HEK293 (cell line): ENCODE measurements around the gene SRL.
A peak's percentile ranks its signal among the peaks of the same experiment; 100 is the strongest.

Experiments
- GLI4 ChIP-seq: fragments of 450-650 bp; formaldehyde crosslinking; IDR thresholded peaks from 2 replicates; pipeline ENCODE4 v1.5.1; 2016; ENCODE audit warnings: missing biosample characterization, missing genetic modification characterization
- KLF10 ChIP-seq: fragments of 450-650 bp; IDR thresholded peaks from 2 replicates; pipeline ENCODE4 v1.5.1; 2018; ENCODE audit warnings: missing biosample characterization, mild to moderate bottlenecking, missing genetic modification characterization
- PBX3 ChIP-seq: sonication (generic); formaldehyde crosslinking; IDR thresholded peaks from 2 replicates; pipeline ENCODE4 v1.8.1; 2022; ENCODE audit warnings: mild to moderate bottlenecking, moderate library complexity, missing genetic modification reagents
- PRDM10 ChIP-seq: fragments of 450-650 bp; formaldehyde crosslinking; IDR thresholded peaks from 2 replicates; pipeline ENCODE4 v1.5.1; 2016; ENCODE audit warnings: missing biosample characterization, missing genetic modification characterization
- SCRT1 ChIP-seq: fragments of 450-650 bp; formaldehyde crosslinking; IDR thresholded peaks from 2 replicates; pipeline ENCODE4 v1.5.1; 2016; ENCODE audit warnings: missing biosample characterization, missing genetic modification characterization, borderline replicate concordance
- TSHZ1 ChIP-seq: fragments of 450-650 bp; formaldehyde crosslinking; IDR thresholded peaks from 2 replicates; pipeline ENCODE4 v1.5.1; 2016; ENCODE audit warnings: missing biosample characterization, missing genetic modification characterization, borderline replicate concordance
- ZBTB17 ChIP-seq: fragments of 450-650 bp; formaldehyde crosslinking; IDR thresholded peaks from 2 replicates; pipeline ENCODE4 v1.5.1; 2016; ENCODE audit warnings: missing biosample characterization, missing genetic modification characterization
- ZBTB21 ChIP-seq: fragments of 450-650 bp; formaldehyde crosslinking; IDR thresholded peaks from 2 replicates; pipeline ENCODE4 v1.5.1; 2017; ENCODE audit warnings: missing biosample characterization, missing genetic modification characterization
- ZBTB44 ChIP-seq: fragments of 450-650 bp; IDR thresholded peaks from 2 replicates; pipeline ENCODE4 v1.5.1; 2018; ENCODE audit warnings: missing biosample characterization, mild to moderate bottlenecking, missing genetic modification characterization
- ZNF169 ChIP-seq: fragments of 450-650 bp; formaldehyde crosslinking; IDR thresholded peaks from 2 replicates; pipeline ENCODE4 v1.5.1; 2016; ENCODE audit warnings: missing biosample characterization, missing genetic modification characterization
- ZNF214 ChIP-seq: fragments of 450-650 bp; formaldehyde crosslinking; IDR thresholded peaks from 2 replicates; pipeline ENCODE4 v1.5.1; 2017; ENCODE audit warnings: missing biosample characterization, mild to moderate bottlenecking, missing genetic modification characterization, borderline replicate concordance
- ZNF239 ChIP-seq: fragments of 450-650 bp; formaldehyde crosslinking; IDR thresholded peaks from 2 replicates; pipeline ENCODE4 v1.5.1; 2016; ENCODE audit warnings: missing biosample characterization, missing genetic modification characterization
- ZNF280D ChIP-seq: fragments of 450-650 bp; formaldehyde crosslinking; IDR thresholded peaks from 2 replicates; pipeline ENCODE4 v1.5.1; 2016; ENCODE audit warnings: missing biosample characterization, missing genetic modification characterization
- ZNF335 ChIP-seq: fragments of 450-650 bp; formaldehyde crosslinking; conservative IDR thresholded peaks from 2 replicates; pipeline ENCODE4 v1.5.1; 2016; ENCODE audit warnings: missing biosample characterization, missing genetic modification characterization
- ZNF416 ChIP-seq: fragments of 450-650 bp; formaldehyde crosslinking; IDR thresholded peaks from 2 replicates; pipeline ENCODE4 v1.5.1; 2016; ENCODE audit warnings: missing biosample characterization, missing genetic modification characterization
- ZNF513 ChIP-seq: fragments of 450-650 bp; IDR thresholded peaks from 2 replicates; pipeline ENCODE4 v1.5.1; 2018; ENCODE audit warnings: missing biosample characterization, missing genetic modification characterization
- ZNF544 ChIP-seq: fragments of 450-650 bp; formaldehyde crosslinking; IDR thresholded peaks from 2 replicates; pipeline ENCODE4 v1.5.0; 2017; ENCODE audit warnings: missing biosample characterization, missing genetic modification characterization
- ZNF585B ChIP-seq: fragments of 450-650 bp; formaldehyde crosslinking; IDR thresholded peaks from 2 replicates; pipeline ENCODE4 v1.5.1; 2016; ENCODE audit warnings: missing biosample characterization, missing genetic modification characterization
- ZNF596 ChIP-seq: fragments of 450-650 bp; IDR thresholded peaks from 2 replicates; pipeline ENCODE4 v1.5.0; 2018; ENCODE audit warnings: missing biosample characterization, mild to moderate bottlenecking, missing genetic modification characterization, moderate library complexity
- ZNF610 ChIP-seq: fragments of 450-650 bp; formaldehyde crosslinking; IDR thresholded peaks from 2 replicates; pipeline ENCODE4 v1.5.1; 2016; ENCODE audit warnings: missing biosample characterization, missing genetic modification characterization, borderline replicate concordance
- ZNF624 ChIP-seq: fragments of 450-650 bp; formaldehyde crosslinking; IDR thresholded peaks from 2 replicates; pipeline ENCODE4 v1.5.1; 2017; ENCODE audit warnings: missing biosample characterization, missing genetic modification characterization
- ZNF747 ChIP-seq: fragments of 450-650 bp; formaldehyde crosslinking; IDR thresholded peaks from 2 replicates; pipeline ENCODE4 v1.5.1; 2016; ENCODE audit warnings: missing biosample characterization, missing genetic modification characterization
- ZNF791 ChIP-seq: fragments of 450-650 bp; formaldehyde crosslinking; IDR thresholded peaks from 2 replicates; pipeline ENCODE4 v1.5.1; 2016; ENCODE audit warnings: missing biosample characterization, missing genetic modification characterization

The SRL gene

GRCh38 chr16:4244254-4245076 lies 2.6 kb upstream of the SRL start (continued):
- TF ChIP-seq ZNF280D (tag by site-specific recombination) (no peak), ZBTB17 (tag by site-specific recombination) (peak; percentile 66), ZNF214 (tag by site-specific recombination) (no peak), ZNF747 (tag by site-specific recombination) (no peak), ZNF791 (no peak), ZNF239 (tag by site-specific recombination) (no peak), ZNF585B (no peak), ZNF416 (tag by site-specific recombination) (no peak), ZNF624 (tag by site-specific recombination) (no peak), GLI4 (tag by site-specific recombination) (no peak), ZNF335 (tag by site-specific recombination) (peak; percentile 49), PBX3 (CRISPR knock-in tag) (no peak), ZBTB44 (tag by site-specific recombination) (no peak), ZBTB21 (peak; percentile 32), TSHZ1 (no peak), KLF10 (tag by site-specific recombination) (no peak), ZNF169 (tag by site-specific recombination) (no peak), ZNF513 (tag by site-specific recombination) (no peak), SCRT1 (tag by site-specific recombination) (no peak), PRDM10 (tag by site-specific recombination) (peak; percentile 83), ZNF596 (tag by site-specific recombination) (peak; percentile 88), ZNF544 (no peak), ZNF610 (tag by site-specific recombination) (0 out of 2 replicates have a peak, but pooled peaks have one; percentile 34)
